ENCODE measurements around the gene SH3PXD2B.
A peak's percentile ranks its signal among the peaks of the same experiment; 100 is the strongest.

SH3PXD2B gene

DNA sequence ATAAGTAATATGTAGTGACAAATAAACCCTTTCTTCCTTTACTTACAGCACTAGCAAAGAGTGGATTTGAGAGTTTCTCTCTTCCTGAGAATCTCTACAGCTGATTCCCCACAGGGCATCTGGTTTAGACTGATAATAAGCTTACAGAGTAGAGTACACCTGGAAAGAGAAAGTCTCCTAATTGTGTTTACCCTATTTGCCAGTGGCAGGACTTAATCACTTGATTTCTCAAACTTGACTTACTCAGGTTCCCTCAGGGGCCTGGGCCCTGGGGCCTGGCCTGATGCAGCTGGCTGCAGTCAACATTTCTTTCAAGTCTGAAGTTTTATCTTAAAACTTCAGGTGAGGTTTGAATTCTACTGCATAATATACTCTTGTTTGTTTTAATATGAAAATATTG, 132.7 kb downstream of the SH3PXD2B start:
- Histone ChIP-seq H3K27me3 (ENCODE audit: control insufficient read depth, low read length) (no peaks in the 10 kb centered on the region), H4K20me1 (ENCODE audit: control insufficient read depth, insufficient read depth, low read depth, low read length) (no peaks in the 10 kb centered on the region)
- TF ChIP-seq, protein P1, sequence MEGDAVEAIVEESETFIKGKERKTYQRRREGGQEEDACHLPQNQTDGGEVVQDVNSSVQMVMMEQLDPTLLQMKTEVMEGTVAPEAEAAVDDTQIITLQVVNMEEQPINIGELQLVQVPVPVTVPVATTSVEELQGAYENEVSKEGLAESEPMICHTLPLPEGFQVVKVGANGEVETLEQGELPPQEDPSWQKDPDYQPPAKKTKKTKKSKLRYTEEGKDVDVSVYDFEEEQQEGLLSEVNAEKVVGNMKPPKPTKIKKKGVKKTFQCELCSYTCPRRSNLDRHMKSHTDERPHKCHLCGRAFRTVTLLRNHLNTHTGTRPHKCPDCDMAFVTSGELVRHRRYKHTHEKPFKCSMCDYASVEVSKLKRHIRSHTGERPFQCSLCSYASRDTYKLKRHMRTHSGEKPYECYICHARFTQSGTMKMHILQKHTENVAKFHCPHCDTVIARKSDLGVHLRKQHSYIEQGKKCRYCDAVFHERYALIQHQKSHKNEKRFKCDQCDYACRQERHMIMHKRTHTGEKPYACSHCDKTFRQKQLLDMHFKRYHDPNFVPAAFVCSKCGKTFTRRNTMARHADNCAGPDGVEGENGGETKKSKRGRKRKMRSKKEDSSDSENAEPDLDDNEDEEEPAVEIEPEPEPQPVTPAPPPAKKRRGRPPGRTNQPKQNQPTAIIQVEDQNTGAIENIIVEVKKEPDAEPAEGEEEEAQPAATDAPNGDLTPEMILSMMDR (IDR thresholded peaks at IDR 0.05; ENCODE audit: low read depth, low read length, poor library complexity, severe bottlenecking): no peak
- TF ChIP-seq EZH2phosphoT487 (IDR thresholded peaks at IDR 0.05; ENCODE audit: borderline replicate concordance, low read length): no peak

DNA sequence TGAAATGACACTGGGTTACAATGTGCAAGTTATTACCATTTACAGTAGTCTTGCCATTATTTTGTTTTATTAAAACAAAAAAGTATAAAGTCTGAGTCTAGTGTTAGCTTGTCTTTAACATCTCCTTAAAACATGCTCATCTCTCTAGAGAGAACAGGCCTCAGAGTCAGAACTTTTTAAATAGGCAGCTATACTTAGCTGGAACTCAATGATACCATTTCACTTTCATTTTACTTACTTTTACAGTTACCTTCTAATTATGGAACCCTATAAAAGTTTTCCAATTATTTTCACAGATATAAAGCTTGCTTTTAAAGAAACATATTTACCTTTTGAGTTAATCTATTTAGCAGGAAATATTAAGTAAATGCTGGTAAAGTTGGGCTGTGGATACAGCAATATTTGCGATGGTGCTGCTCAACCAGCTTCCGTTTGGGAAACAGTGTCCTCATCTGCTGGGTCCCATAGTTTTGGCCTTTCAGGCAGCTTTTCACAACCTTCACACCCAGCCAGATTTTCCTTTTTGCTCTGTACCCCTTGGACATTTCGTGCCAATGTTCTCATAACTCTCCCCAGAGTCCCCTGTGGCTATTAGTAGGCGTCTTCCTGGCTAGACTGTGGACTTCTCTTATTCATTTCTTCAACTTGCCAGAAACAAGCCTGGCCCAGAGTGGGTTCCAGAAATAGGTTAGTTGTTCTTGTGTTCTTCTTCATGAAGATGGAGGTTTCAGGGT, 134.4 kb downstream of the SH3PXD2B start:
- Histone ChIP-seq H4K20me1 (ENCODE audit: control insufficient read depth, insufficient read depth, low read depth, low read length) (no peaks in the 10 kb centered on the region), H3K27me3 (ENCODE audit: control insufficient read depth, low read length) (peaks cover 4% of the 10 kb centered on the region; the same call in 1 of the 2 replicates), H3K4me1 (ENCODE audit: control insufficient read depth, low read length) (peaks cover 45% of the 10 kb centered on the region), H3F3A (ENCODE audit: control insufficient read depth, insufficient read depth) (peaks cover 9% of the 10 kb centered on the region), H3K9me3 (ENCODE audit: control insufficient read depth, insufficient read depth, low read length) (no peaks in the 10 kb centered on the region), H3K36me3 (ENCODE audit: control insufficient read depth, low read length) (no peaks in the 10 kb centered on the region), H3K4me3 (ENCODE audit: low read length) (no peak overlapping the region), H3K4me2 (ENCODE audit: low read length) (no peak overlapping the region), H3K9me2 (replicated peaks; ENCODE audit: control insufficient read depth, low read length) (no peaks in the 10 kb centered on the region), H3K79me2 (ENCODE audit: control insufficient read depth, low read length) (no peaks in the 10 kb centered on the region), H3K27ac (ENCODE audit: low read depth, low read length) (peak overlapping the region; percentile 85)
- TF ChIP-seq, protein P1 (IDR thresholded peaks at IDR 0.05; ENCODE audit: low read depth, low read length, poor library complexity, severe bottlenecking): no peak
- no peak for TF ChIP-seq EZH2phosphoT487 (IDR thresholded peaks at IDR 0.05; ENCODE audit: borderline replicate concordance, low read length)

More for the DNA sequence above, 132.7 kb downstream of the SH3PXD2B start:
- peak overlapping the region; percentile 85 for H3K27ac ChIP-seq (ENCODE audit: low read depth, low read length)
- no peaks in the 10 kb centered on the region for H3K9me3 ChIP-seq (ENCODE audit: control insufficient read depth, insufficient read depth, low read length)
- no peaks in the 10 kb centered on the region for H3K79me2 ChIP-seq (ENCODE audit: control insufficient read depth, low read length)
- peak overlapping the region; percentile 15 for H3K4me3 ChIP-seq (ENCODE audit: low read length)
- peaks cover 35% of the 10 kb centered on the region for H3K4me1 ChIP-seq (ENCODE audit: control insufficient read depth, low read length)
- no peaks in the 10 kb centered on the region for H3K36me3 ChIP-seq (ENCODE audit: control insufficient read depth, low read length)
- no peaks in the 10 kb centered on the region for H3K9me2 ChIP-seq (replicated peaks; ENCODE audit: control insufficient read depth, low read length)
- peaks cover 9% of the 10 kb centered on the region for H3F3A ChIP-seq (ENCODE audit: control insufficient read depth, insufficient read depth)
- peak overlapping the region; percentile 60 for H3K4me2 ChIP-seq (ENCODE audit: low read length)

DNA sequence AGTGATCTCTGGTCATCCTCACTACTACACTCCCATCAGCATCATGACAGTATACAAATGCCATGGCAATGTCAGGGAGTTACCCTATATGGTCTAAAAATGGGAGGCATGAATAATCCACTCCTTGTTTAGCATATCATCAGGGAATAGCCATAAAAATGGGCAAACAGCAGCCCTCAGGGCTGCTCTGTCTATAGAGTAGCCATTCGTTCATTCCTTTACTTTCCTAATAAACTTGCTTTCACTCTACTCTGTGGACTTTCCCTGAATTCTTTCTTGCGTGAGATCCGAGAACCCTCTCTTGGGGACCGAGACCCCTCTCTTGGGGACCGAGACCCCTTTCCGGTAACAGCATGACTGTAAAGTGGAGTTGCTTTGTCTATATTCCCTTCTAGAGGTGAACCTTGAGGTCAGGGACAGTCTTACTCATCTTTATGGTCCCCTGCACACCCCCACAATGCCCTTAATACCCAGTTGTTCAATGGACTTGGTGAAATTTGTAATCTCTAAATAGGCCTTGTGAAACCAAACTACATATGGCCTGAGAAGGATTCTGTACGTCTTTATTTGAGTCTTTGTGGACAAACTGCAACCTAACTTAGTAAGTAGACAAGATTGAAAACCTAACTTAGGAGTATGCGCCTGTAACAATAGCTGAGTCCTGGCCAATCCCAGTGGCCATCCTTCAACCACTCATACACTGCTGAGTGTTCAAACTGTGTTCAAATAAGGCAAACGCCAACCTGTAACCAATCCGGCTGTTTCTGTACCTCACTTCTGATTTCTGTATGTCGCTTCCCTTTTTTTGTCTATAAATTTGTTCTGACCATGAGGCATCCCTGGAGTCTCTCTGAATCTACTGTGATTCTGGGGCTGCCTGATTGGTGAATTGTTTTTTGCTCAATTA, 138.5 kb downstream of the SH3PXD2B start:
- no peak for TF ChIP-seq EZH2phosphoT487 (IDR thresholded peaks at IDR 0.05; ENCODE audit: borderline replicate concordance, low read length)
- TF ChIP-seq, protein P1 (IDR thresholded peaks at IDR 0.05; ENCODE audit: low read depth, low read length, poor library complexity, severe bottlenecking): no peak
- no peaks in the 10 kb centered on the region for H3K36me3 ChIP-seq (ENCODE audit: control insufficient read depth, low read length)
- H3K79me2 ChIP-seq (ENCODE audit: control insufficient read depth, low read length): no peaks in the 10 kb centered on the region
- no peak overlapping the region for H3K4me2 ChIP-seq (ENCODE audit: low read length)
- H3K27me3 ChIP-seq (ENCODE audit: control insufficient read depth, low read length): peaks cover 4% of the 10 kb centered on the region; the same call in 1 of the 2 replicates
- no peaks in the 10 kb centered on the region for H4K20me1 ChIP-seq (ENCODE audit: control insufficient read depth, insufficient read depth, low read depth, low read length)
- H3K4me3 ChIP-seq (ENCODE audit: low read length): no peak overlapping the region
- H3K27ac ChIP-seq (ENCODE audit: low read depth, low read length): no peak overlapping the region
- H3K4me1 ChIP-seq (ENCODE audit: control insufficient read depth, low read length): peaks cover 34% of the 10 kb centered on the region
- H3K9me2 ChIP-seq (replicated peaks; ENCODE audit: control insufficient read depth, low read length): no peaks in the 10 kb centered on the region
- H3F3A ChIP-seq (ENCODE audit: control insufficient read depth, insufficient read depth): no peaks in the 10 kb centered on the region
- no peaks in the 10 kb centered on the region for H3K9me3 ChIP-seq (ENCODE audit: control insufficient read depth, insufficient read depth, low read length)
